ENCODE results near the gene ATP6V1D. TPM values are rescaled to one million over a fixed set of nuclear protein-coding genes. Genes with fewer than 3 reads are reported as not detected.
"Not testable (repeated sequence)": the region's sequence is repeated elsewhere in the genome, so short reads cannot be mapped to it uniquely, and the experiment has no call there.

ATP6V1D gene
- total RNA-seq = 100 to 1,000 TPM in 2 of 5 donors, 10 to 100 TPM in 3; 43.3 to 192 (median 99.6) TPM
- polyA plus RNA-seq = 10 to 100 TPM; 53.5 to 86.0 (median 66.5) TPM
- long read RNA-seq, donor 1, transcript ATP6V1D-201 (9 exons, 1,845 nt) = major isoform, 7 of 8 reads
- long read RNA-seq, donor 1, partial matches to known transcripts = 0 of 8 reads
- long read RNA-seq, donor 1, other reads (novel, unspliced or antisense) = 0 of 8 reads
- long read RNA-seq, donor 2, transcript ATP6V1D-201 (9 exons, 1,845 nt) = major isoform, 9 of 9 reads
- long read RNA-seq, donor 2, partial matches to known transcripts = 0 of 9 reads
- long read RNA-seq, donor 2, other reads (novel, unspliced or antisense) = 0 of 9 reads
- long read RNA-seq, donor 3, transcript ATP6V1D-201 (9 exons, 1,845 nt) = major isoform, 10 of 10 reads
- long read RNA-seq, donor 3, partial matches to known transcripts = 0 of 10 reads
- long read RNA-seq, donor 3, other reads (novel, unspliced or antisense) = 0 of 10 reads
- long read RNA-seq, donor 4, partial matches to known transcripts = 0 of 1 reads
- long read RNA-seq, donor 4, other reads (novel, unspliced or antisense) = 0 of 1 reads
- long read RNA-seq, donor 5, partial matches to known transcripts = 0 of 5 reads
- long read RNA-seq, donor 5, other reads (novel, unspliced or antisense) = 0 of 5 reads
- long read RNA-seq, donor 6, transcript ATP6V1D-201 (9 exons, 1,845 nt) = major isoform, 29 of 118 reads
- long read RNA-seq, donor 6, partial matches to known transcripts = 37 of 118 reads
- long read RNA-seq, donor 6, other reads (novel, unspliced or antisense) = 51 of 118 reads
- long read RNA-seq, donor 7, transcript ATP6V1D-201 (9 exons, 1,845 nt) = major isoform, 17 of 18 reads
- long read RNA-seq, donor 7, partial matches to known transcripts = 0 of 18 reads
- long read RNA-seq, donor 7, other reads (novel, unspliced or antisense) = 0 of 18 reads
- long read RNA-seq, donor 8, transcript ATP6V1D-201 (9 exons, 1,845 nt) = major isoform, 14 of 14 reads
- long read RNA-seq, donor 8, partial matches to known transcripts = 0 of 14 reads
- long read RNA-seq, donor 8, other reads (novel, unspliced or antisense) = 0 of 14 reads
- long read RNA-seq, donor 9, transcript ATP6V1D-201 (9 exons, 1,845 nt) = major isoform, 12 of 13 reads
- long read RNA-seq, donor 9, partial matches to known transcripts = 0 of 13 reads
- long read RNA-seq, donor 9, other reads (novel, unspliced or antisense) = 0 of 13 reads
- long read RNA-seq, donor 10, transcript ATP6V1D-201 (9 exons, 1,845 nt) = major isoform, 8 of 8 reads
- long read RNA-seq, donor 10, partial matches to known transcripts = 0 of 8 reads
- long read RNA-seq, donor 10, other reads (novel, unspliced or antisense) = 0 of 8 reads

GRCh38 chr14:67359775-67360469, at the start of gene ATP6V1D, which contains the start of gene EIF2S1:
TSS of gene ATP6V1D (minus strand) at chr14:67359804. CDS start at chr14:67359698, 106 bp downstream.
TSS of gene EIF2S1 (plus strand) at chr14:67360328. CDS start at chr14:67364768, 4,440 bp downstream.
- peak within 1 kb of the TSS; percentile 64 to 95 (median 84) for H3K4me3 ChIP-seq
- peaks cover 31 to 79% (median 65%) of the 10 kb centered on the region in 4 donors for H3K4me1 ChIP-seq
- H3K9me3 ChIP-seq = no peaks in the 10 kb centered on the region
- H3K27ac ChIP-seq = peak within 1 kb of the TSS; percentile 69 to 95 (median 93)
- peak; percentile 99 to 100 for DNase-seq
- H3K36me3 ChIP-seq = peaks cover 3 to 12% (median 8%) of the 10 kb centered on the region in 4 donors
- intact Hi-C loops (cut with DNase I; ENCODE audit: low total_unique reads) = no loop called here
- 0 to 1% (median 0%) methylated on average over 28 to 47 of the region's 47 CpGs for WGBS, 5 donors
- TF ChIP-seq POLR2A (IDR thresholded peaks at IDR 0.05) = peak in 2 of 4 donors; percentile 39 to 62
- TF ChIP-seq CTCF (IDR thresholded peaks at IDR 0.05) = peak in 6 of 7 experiments; percentile 14 to 100 (median 82)
- no peak for TF ChIP-seq EP300 (IDR thresholded peaks at IDR 0.05)
- TF ChIP-seq POLR2AphosphoS5 (IDR thresholded peaks at IDR 0.05) = peak; percentile 82 to 92 (median 83)
- no peaks in the 10 kb centered on the region for H3K27me3 ChIP-seq

GRCh38 chr14:67408122-67408801, 48.7 kb upstream of the ATP6V1D start:
- H3K27ac ChIP-seq; H3K9me3 ChIP-seq; DNase-seq; H3K36me3 ChIP-seq; H3K4me3 ChIP-seq; intact Hi-C loops (cut with DNase I; ENCODE audit: low total_unique reads): not testable (repeated sequence)
- H3K27me3 ChIP-seq = peaks cover 0 to 19% (median 10%) of the 10 kb centered on the region in 3 donors
- WGBS, 5 donors = 83 to 92% (median 86%) methylated on average over 7 of the region's 7 CpGs
- peaks cover 0 to 24% (median 19%) of the 10 kb centered on the region in 4 donors for H3K4me1 ChIP-seq

GRCh38 chr14:67405771-67406170, 46.2 kb upstream of the ATP6V1D start:
- WGBS, 5 donors = 91 to 97% (median 92%) methylated on average over 5 of the region's 5 CpGs
- no peaks in the 10 kb centered on the region for H3K27me3 ChIP-seq
- H3K9me3 ChIP-seq = no peaks in the 10 kb centered on the region
- peaks cover 0 to 9% (median under 1%) of the 10 kb centered on the region in 4 donors for H3K4me1 ChIP-seq
- intact Hi-C loops (cut with DNase I; ENCODE audit: low total_unique reads) = no loop called here
- H3K27ac ChIP-seq = no peak overlapping the region
- TF ChIP-seq POLR2A (IDR thresholded peaks at IDR 0.05) (no peak), CTCF (IDR thresholded peaks at IDR 0.05) (no peak), POLR2AphosphoS5 (IDR thresholded peaks at IDR 0.05) (no peak), EP300 (IDR thresholded peaks at IDR 0.05) (no peak)
- no peak for DNase-seq
- H3K4me3 ChIP-seq = no peak overlapping the region
- no peaks in the 10 kb centered on the region for H3K36me3 ChIP-seq

GRCh38 chr14:67400434-67400833, 40.8 kb upstream of the ATP6V1D start:
- Histone ChIP-seq H3K9me3 (no peaks in the 10 kb centered on the region), H3K4me1 (no peaks in the 10 kb centered on the region), H3K27me3 (no peaks in the 10 kb centered on the region), H3K4me3 (no peak overlapping the region), H3K27ac (no peak overlapping the region), H3K36me3 (peaks cover 0 to under 1% (median 0%) of the 10 kb centered on the region in 4 donors)
- DNase-seq = no peak
- intact Hi-C loops (cut with DNase I; ENCODE audit: low total_unique reads) = no loop called here
- WGBS, 5 donors = 86 to 95% (median 92%) methylated on average over 4 of the region's 4 CpGs
- TF ChIP-seq CTCF (IDR thresholded peaks at IDR 0.05) = no peak
- TF ChIP-seq POLR2AphosphoS5 (IDR thresholded peaks at IDR 0.05) = no peak
- no peak for TF ChIP-seq EP300 (IDR thresholded peaks at IDR 0.05)
- no peak for TF ChIP-seq POLR2A (IDR thresholded peaks at IDR 0.05)
